ENCODE results near the gene NTF4.

GRCh38 chr19:49103331-49104085, 38.9 kb upstream of the NTF4 start:
- TF ChIP-seq CTCF (IDR thresholded peaks at IDR 0.05 in 4 of 5, conservative IDR thresholded peaks at IDR 0.05 in 1 of 5), result no peak
- no peak for TF ChIP-seq POLR2A (IDR thresholded peaks at IDR 0.05)
